Suppressor macrophage (primary cell): ENCODE results near the gene BCAR1.
"Not testable (repeated sequence)": the region's sequence is repeated elsewhere in the genome, so short reads cannot be mapped to it uniquely, and the experiment has no call there.

Experiments used
- DNase-seq, 4 experiments: peaks; one replicate each; pipeline ENCODE4 v3.0.0-alpha.2; 2020 to 2022

The BCAR1 gene

GRCh38 chr16:75271441-75272096 is 20.1 kb upstream of the BCAR1 start:
- no peak for DNase-seq

- DNase-seq = not testable (repeated sequence)
Measured at GRCh38 chr16:75269358-75269757, 17.9 kb upstream of the BCAR1 start.

GRCh38 chr16:75267631-75268264 is 16.3 kb upstream of the BCAR1 start:
- no peak for DNase-seq

- no peak for DNase-seq
Measured at GRCh38 chr16:75266738-75267630, 15.6 kb upstream of the BCAR1 start.

- peak; percentile 55 to 79 (median 68) for DNase-seq
Measured at GRCh38 chr16:75265911-75266701, 14.7 kb upstream of the BCAR1 start.

GRCh38 chr16:75264999-75265910 is 13.8 kb upstream of the BCAR1 start:
- peak in 1 of 4 experiments; percentile 27 for DNase-seq

- no peak for DNase-seq
Measured at GRCh38 chr16:75264457-75264998, 13.1 kb upstream of the BCAR1 start.

- no peak for DNase-seq
Measured at GRCh38 chr16:75263963-75264445, 12.6 kb upstream of the BCAR1 start.

GRCh38 chr16:75263291-75263962 is 12.0 kb upstream of the BCAR1 start:
- DNase-seq = no peak

- DNase-seq = no peak
Measured at GRCh38 chr16:75262800-75263127, 11.3 kb upstream of the BCAR1 start.

GRCh38 chr16:75262104-75262799 is 10.8 kb upstream of the BCAR1 start:
- DNase-seq = no peak

GRCh38 chr16:75261590-75262078 is 10.2 kb upstream of the BCAR1 start:
- DNase-seq = no peak

- DNase-seq = no peak
Measured at GRCh38 chr16:75260851-75261589, 9.6 kb upstream of the BCAR1 start.

GRCh38 chr16:75258807-75259141 is 7.3 kb upstream of the BCAR1 start:
- DNase-seq = no peak

GRCh38 chr16:75257886-75258806 is 6.7 kb upstream of the BCAR1 start:
- DNase-seq = no peak

GRCh38 chr16:75256696-75257343 is 5.4 kb upstream of the BCAR1 start:
- no peak for DNase-seq

- peak in 1 of 4 experiments; percentile 28 for DNase-seq
Measured at GRCh38 chr16:75256059-75256571, 4.7 kb upstream of the BCAR1 start.
